ENCODE results near the gene TUBGCP5.

Gene TUBGCP5

GRCh38 chr15:23073890-23074646, 34.7 kb upstream of the TUBGCP5 start:
- Histone ChIP-seq H3K9me3 (ENCODE audit: insufficient read depth, low read length) (no peaks in the 10 kb centered on the region), H2AFZ (ENCODE audit: low read depth, low read length, severe bottlenecking) (no peak overlapping the region), H3K27ac (ENCODE audit: low read depth, low read length) (no peak overlapping the region), H3K4me3 (ENCODE audit: insufficient read depth, low read length, poor library complexity, severe bottlenecking) (no peak overlapping the region), H3K9ac (ENCODE audit: low read length) (no peak overlapping the region), H3K79me2 (ENCODE audit: insufficient read depth, low read length) (no peaks in the 10 kb centered on the region), H3K36me3 (ENCODE audit: low read length) (no peaks in the 10 kb centered on the region), H4K20me1 (ENCODE audit: low read depth, low read length) (no peaks in the 10 kb centered on the region), H3F3A (ENCODE audit: insufficient read depth) (no peaks in the 10 kb centered on the region), H3K9me2 (replicated peaks; ENCODE audit: insufficient read depth, low read length) (no peaks in the 10 kb centered on the region), H3K4me2 (ENCODE audit: low read depth, low read length, poor library complexity, severe bottlenecking) (no peak overlapping the region), H3K27me3 (ENCODE audit: low read length) (no peaks in the 10 kb centered on the region)
- no peak for TF ChIP-seq EZH2phosphoT487 (conservative IDR thresholded peaks at IDR 0.05; ENCODE audit: low read length)
- TF ChIP-seq, protein P1, sequence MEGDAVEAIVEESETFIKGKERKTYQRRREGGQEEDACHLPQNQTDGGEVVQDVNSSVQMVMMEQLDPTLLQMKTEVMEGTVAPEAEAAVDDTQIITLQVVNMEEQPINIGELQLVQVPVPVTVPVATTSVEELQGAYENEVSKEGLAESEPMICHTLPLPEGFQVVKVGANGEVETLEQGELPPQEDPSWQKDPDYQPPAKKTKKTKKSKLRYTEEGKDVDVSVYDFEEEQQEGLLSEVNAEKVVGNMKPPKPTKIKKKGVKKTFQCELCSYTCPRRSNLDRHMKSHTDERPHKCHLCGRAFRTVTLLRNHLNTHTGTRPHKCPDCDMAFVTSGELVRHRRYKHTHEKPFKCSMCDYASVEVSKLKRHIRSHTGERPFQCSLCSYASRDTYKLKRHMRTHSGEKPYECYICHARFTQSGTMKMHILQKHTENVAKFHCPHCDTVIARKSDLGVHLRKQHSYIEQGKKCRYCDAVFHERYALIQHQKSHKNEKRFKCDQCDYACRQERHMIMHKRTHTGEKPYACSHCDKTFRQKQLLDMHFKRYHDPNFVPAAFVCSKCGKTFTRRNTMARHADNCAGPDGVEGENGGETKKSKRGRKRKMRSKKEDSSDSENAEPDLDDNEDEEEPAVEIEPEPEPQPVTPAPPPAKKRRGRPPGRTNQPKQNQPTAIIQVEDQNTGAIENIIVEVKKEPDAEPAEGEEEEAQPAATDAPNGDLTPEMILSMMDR (IDR thresholded peaks at IDR 0.05; ENCODE audit: insufficient read depth, low read length, poor library complexity, severe bottlenecking): no peak

GRCh38 chr15:23072633-23073032, 33.3 kb upstream of the TUBGCP5 start:
- H3K9me2 ChIP-seq (replicated peaks; ENCODE audit: insufficient read depth, low read length): no peaks in the 10 kb centered on the region
- H3K79me2 ChIP-seq (ENCODE audit: insufficient read depth, low read length): no peaks in the 10 kb centered on the region
- no peak for TF ChIP-seq EZH2phosphoT487 (conservative IDR thresholded peaks at IDR 0.05; ENCODE audit: low read length)
- TF ChIP-seq, protein P1 (IDR thresholded peaks at IDR 0.05; ENCODE audit: insufficient read depth, low read length, poor library complexity, severe bottlenecking): no peak
- H3K36me3 ChIP-seq (ENCODE audit: low read length): no peaks in the 10 kb centered on the region
- no peaks in the 10 kb centered on the region for H4K20me1 ChIP-seq (ENCODE audit: low read depth, low read length)
- no peak overlapping the region for H3K9ac ChIP-seq (ENCODE audit: low read length)
- no peak overlapping the region for H3K4me3 ChIP-seq (ENCODE audit: insufficient read depth, low read length, poor library complexity, severe bottlenecking)
- no peak overlapping the region for H3K27ac ChIP-seq (ENCODE audit: low read depth, low read length)
- H3K27me3 ChIP-seq (ENCODE audit: low read length): no peaks in the 10 kb centered on the region
- no peaks in the 10 kb centered on the region for H3F3A ChIP-seq (ENCODE audit: insufficient read depth)
- no peaks in the 10 kb centered on the region for H3K9me3 ChIP-seq (ENCODE audit: insufficient read depth, low read length)
- no peak overlapping the region for H2AFZ ChIP-seq (ENCODE audit: low read depth, low read length, severe bottlenecking)
- H3K4me2 ChIP-seq (ENCODE audit: low read depth, low read length, poor library complexity, severe bottlenecking): no peak overlapping the region

DNA sequence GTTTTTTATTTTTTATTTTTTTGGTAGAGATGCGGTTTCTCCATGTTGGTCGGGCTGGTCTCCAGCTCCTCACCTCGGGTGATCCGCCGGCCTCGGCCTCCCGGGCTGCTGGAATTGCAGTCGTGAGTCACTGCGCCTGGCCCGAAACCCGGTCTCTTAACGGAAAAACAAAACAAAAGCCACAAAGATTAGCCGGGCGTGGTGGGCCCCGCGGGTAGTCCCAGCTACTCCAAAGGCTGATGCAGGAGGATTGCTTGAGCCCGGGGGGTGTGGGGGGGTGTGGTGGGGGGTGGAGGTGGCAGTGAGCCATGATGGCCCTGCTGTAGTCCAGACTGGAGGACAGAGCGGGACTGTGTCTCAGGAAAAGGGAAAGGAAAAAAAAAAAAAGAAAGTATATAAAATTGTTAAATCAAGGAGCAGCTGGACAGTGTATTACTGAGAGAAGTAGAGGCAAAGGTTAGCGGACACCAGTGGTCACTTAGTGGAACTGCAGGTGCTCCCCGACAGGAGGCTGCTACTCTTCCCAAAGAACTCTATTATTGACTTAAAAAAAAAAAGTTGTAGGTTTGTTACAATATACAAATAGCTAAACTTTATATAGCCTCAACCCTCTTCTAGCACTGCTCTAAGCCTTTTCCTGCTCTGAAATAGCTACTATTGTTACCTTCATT, 30.3 kb upstream of the TUBGCP5 start:
- H3K79me2 ChIP-seq (ENCODE audit: insufficient read depth, low read length): no peaks in the 10 kb centered on the region
- H3K4me3 ChIP-seq (ENCODE audit: insufficient read depth, low read length, poor library complexity, severe bottlenecking): no peak overlapping the region
- no peaks in the 10 kb centered on the region for H4K20me1 ChIP-seq (ENCODE audit: low read depth, low read length)
- TF ChIP-seq, protein P1 (IDR thresholded peaks at IDR 0.05; ENCODE audit: insufficient read depth, low read length, poor library complexity, severe bottlenecking): no peak
- no peak for TF ChIP-seq EZH2phosphoT487 (conservative IDR thresholded peaks at IDR 0.05; ENCODE audit: low read length)
- no peaks in the 10 kb centered on the region for H3K27me3 ChIP-seq (ENCODE audit: low read length)
- H3K4me2 ChIP-seq (ENCODE audit: low read depth, low read length, poor library complexity, severe bottlenecking): no peak overlapping the region
- H2AFZ ChIP-seq (ENCODE audit: low read depth, low read length, severe bottlenecking): no peak overlapping the region
- no peaks in the 10 kb centered on the region for H3K36me3 ChIP-seq (ENCODE audit: low read length)
- H3K9ac ChIP-seq (ENCODE audit: low read length): no peak overlapping the region
- H3K9me3 ChIP-seq (ENCODE audit: insufficient read depth, low read length): no peaks in the 10 kb centered on the region
- no peak overlapping the region for H3K27ac ChIP-seq (ENCODE audit: low read depth, low read length)
- H3F3A ChIP-seq (ENCODE audit: insufficient read depth): no peaks in the 10 kb centered on the region
- no peaks in the 10 kb centered on the region for H3K9me2 ChIP-seq (replicated peaks; ENCODE audit: insufficient read depth, low read length)
